Stimulated activated CD8-positive, alpha-beta memory T cell treated with anti-CD3 and anti-CD28 coated beads, Interleukin-4, amount 100 ng/mL, for 24 hours (primary cell): Measurements from ENCODE around the gene PDXK.

Source experiments
- DNase-seq: peaks from one replicate; pipeline ENCODE4 v3.0.0-alpha.2; 2020; ENCODE audit warnings: low read depth

The PDXK gene

DNA sequence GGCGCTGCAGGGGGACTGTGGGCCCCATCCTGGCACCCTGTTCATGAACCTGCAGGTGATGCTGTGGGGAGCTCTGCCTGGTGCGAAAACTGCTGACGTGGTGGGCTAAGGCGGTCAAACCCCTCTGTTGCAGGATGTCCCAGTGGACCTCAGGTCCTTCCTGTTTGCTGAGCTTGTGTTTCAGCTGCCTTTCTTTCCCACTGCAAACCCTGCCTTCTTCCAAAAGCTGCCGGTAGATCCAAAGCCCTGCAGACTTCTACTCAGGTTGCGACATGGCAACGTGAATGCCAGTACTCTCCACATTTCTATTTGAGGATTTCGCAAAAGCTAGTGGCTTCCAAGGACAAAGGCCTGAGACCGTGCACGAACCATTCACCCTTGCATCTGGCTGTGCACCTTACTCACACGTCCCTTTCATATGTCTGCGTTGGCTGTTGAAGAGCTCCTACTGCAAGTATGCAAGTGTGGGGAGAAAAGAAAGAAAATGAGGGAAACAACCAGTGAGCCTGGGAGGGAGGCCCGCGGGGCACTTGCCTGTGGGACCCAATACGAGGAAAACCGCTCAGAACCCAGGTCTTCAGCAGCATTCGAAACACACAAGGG, 64.3 kb downstream of the PDXK start:
- no peak for DNase-seq

DNA sequence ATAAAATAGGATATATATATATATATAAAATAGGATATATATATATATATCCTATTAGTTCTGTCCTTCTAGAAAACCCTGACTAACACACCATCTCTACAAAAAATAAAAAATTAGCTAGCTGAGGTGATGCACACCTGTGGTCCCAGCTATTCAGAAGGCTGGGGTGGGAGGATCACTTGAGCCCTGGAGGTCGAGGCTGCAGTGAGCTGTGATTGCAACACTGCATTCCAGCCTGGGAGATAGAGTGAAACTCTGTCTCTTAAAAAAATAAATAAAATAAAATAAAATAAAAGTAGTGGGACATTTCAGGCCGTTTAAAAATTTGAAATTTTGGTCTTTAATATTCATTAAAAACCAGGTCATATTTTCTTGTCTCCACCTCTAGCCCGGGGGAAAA, 66.2 kb downstream of the PDXK start:
- no peak for DNase-seq

DNA sequence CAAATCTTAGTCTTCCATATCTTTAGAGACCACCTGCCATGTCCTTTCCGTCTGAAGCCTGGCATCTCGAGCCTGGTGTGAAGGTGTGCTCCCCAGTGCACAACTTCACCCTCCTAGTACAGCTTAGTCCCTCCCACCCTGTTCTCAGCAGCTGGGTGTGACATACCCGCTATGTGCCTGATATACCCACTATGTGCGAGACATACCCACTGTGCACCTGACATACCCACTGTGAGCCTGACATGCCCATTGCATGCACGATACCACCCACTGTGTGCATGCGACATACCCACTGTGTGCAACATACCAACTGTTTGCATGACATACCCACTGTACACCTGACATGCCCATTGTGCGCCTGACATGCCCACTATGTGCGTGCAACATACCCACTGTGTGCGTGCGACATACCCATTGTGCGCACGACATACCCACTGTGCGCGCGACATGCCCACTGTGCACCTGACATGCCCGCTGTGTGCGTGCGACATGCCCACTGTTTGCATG, 67.4 kb downstream of the PDXK start:
- no peak for DNase-seq

DNA sequence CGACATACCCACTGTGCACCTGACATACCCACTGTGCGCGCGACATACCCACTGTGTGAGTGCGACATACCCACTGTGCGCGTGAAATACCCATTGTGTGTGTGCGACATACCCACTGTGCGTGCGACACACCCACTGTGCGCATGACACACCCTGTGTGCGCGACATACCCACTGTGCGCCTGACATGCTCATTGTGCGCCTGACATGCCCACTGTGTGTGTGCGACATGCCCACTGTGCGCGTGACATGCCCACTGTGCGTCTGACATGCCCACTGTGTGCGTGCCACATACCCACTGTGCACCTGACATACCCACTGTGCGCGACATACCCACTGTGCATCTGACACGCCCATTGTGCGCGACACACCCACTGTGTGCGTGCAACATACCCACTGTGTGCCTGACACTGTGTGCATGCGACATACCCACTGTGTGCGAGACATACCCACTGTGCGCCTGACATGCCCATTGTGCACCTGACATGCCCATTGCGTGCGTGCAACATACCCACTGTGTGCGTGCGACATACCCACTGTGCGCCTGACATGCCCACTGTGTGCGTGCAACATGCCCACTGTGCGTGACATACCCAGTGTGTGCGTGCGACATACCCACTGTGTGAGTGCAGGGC, 68.0 kb downstream of the PDXK start:
- DNase-seq, result no peak

DNA sequence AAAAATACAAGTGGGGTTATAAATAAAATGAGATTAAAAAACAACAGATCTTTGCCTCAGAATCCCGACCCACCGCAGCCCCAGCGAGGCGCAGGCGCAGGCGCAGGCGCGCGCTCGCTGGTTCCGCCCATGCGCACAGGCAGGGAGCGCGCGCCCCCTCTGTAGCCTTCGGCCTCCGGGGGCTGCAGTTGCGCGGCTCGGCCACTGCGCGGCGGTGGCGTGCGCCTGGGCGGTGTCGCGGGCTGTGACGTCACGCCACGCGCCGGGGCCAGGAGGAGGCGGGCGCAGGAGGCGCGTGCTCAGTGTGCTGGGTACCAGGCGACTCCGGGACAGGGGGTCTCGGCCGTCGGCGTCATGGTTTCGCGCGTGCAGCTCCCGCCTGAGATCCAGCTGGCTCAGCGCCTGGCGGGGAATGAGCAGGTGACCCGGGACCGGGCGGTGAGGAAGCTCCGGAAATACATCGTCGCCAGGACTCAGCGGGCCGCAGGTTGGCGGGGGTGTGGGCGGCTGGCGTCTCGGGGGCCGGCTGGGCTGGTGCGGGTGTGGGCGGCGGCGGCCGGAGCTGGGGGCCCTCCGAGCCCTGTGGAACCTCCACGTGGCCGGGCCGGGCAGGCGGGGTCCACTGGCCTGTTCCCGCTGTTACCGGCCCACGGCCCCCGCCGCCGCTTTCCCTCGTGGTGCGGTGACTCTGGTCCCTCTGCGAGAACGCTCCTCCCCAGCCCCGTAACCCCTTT, 70.5 kb downstream of the PDXK start, which contains the start of gene RRP1:
TSS of gene RRP1 (plus strand) at position 302 of the 734 bp plus-strand sequence. CDS start at position 355, 53 bp downstream.
- peak; percentile 89 for DNase-seq

DNA sequence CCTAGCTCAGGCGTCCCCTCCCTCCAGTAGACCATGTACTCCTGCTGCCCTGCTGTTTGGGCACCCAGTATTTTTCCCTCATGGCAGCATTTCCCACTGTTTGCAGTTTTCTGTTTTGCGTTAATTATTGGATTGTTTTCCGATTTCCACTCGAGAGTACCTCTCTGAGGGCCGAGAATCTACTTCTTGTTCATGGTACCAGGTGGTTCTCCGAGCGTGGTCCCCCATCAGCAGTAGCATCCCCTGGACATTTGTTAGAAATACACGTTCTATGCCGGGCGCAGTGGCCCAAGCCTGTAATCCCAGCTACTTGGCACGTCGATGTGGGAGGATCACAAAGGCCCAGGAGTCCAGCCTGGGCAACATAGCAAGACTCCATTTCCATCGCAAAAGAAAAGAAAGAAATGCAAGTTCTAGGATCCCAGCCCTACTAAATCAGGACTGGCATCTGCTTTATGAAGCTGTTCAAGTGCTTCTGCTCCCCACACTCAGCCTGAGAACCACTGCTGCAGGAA, 71.1 kb downstream of the PDXK start:
- DNase-seq, result no peak

DNA sequence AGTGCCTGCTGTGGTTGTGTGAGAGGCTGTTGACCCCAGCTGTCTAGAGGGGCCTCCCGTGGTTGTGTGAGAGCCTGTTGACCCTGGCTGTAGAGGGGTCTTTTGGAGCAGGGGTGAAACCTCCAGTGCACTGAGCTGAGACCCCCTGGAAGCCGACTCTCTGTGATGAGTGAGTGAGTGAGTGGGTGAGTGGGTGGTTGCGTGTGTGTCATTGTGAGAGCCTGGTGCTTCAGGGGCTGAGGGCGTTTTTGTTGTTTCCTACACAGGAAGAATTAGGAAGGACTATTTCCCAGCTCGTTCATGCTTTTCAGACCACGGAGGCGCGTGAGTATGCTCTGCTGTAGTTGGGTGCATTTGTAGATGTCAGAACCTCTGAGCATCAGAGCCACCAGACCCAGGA, 73.5 kb downstream of the PDXK start:
- DNase-seq, result no peak

DNA sequence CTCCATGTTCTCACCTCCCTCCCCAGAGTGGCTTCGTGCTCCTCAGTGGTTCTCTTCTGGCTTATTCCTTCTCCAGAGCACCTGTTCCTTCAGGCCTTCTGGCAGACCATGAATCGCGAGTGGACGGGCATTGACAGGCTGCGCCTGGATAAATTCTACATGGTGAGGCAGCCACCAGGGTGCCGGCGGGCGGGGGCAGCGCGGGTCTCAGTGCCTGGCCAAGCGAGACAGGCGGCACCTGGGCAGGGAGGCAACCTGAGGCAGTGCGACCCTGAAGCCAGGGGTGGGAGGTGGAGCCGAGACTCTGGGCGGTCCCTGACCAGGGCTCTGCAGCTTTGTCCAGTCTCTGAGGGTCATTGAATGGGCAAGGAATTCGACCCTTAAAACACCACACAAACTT, 74.3 kb downstream of the PDXK start:
- no peak for DNase-seq

DNA sequence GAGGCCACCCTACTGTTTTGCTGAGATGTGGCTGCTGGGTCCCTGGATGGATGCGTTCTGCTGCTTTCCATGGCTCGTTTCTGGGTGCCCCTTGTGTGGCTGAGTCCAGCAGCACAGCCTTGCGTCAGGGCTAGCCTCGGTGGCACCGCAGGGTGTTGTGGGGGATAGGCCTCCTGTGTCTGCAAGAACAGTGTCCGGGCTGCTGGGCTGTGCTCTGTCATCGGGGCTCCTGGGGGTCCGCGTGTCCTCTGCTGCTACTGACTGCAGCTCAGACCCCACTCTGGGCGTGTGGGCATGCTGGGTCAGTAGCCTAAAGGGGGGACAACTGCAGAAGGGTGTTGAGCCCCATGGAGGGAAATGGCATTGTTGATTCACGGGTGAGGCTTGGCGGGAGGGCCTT, 75.4 kb downstream of the PDXK start:
- DNase-seq, result no peak

DNA sequence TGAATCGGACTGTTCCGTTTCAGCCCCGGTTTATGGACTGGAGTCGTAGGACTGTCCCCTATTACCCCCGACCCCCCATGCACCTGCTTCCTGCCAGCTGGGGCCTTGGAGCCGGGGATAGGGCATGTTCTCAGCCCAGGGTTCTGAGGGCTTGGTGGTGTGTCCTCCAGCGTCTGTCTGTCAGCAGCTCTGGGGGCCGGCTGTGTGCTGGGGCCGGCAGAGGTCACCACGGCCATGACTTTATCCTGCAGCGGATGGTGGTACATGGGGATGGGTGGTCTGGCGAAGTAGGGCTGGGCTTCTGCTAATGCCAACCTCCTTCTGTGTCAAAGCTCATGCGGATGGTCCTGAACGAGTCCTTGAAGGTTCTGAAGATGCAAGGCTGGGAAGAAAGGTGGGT, 75.9 kb downstream of the PDXK start:
- no peak for DNase-seq

DNA sequence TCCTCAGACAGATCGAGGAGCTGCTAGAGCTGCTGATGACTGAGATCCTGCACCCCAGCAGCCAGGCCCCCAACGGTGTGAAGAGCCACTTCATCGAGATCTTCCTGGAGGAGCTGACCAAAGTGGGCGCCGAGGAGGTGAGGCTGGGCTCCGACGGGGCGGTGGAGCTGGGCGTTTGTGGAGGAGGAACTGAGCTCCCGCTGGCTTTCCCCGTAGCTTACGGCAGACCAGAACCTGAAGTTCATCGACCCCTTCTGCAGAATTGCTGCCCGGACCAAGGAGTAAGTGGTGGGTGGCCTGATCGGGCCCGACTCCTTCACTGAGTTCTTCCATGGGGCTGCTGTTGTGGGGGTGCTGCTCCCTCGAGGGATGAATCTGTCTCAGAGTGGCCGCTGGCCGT, 78.5 kb downstream of the PDXK start:
- no peak for DNase-seq

DNA sequence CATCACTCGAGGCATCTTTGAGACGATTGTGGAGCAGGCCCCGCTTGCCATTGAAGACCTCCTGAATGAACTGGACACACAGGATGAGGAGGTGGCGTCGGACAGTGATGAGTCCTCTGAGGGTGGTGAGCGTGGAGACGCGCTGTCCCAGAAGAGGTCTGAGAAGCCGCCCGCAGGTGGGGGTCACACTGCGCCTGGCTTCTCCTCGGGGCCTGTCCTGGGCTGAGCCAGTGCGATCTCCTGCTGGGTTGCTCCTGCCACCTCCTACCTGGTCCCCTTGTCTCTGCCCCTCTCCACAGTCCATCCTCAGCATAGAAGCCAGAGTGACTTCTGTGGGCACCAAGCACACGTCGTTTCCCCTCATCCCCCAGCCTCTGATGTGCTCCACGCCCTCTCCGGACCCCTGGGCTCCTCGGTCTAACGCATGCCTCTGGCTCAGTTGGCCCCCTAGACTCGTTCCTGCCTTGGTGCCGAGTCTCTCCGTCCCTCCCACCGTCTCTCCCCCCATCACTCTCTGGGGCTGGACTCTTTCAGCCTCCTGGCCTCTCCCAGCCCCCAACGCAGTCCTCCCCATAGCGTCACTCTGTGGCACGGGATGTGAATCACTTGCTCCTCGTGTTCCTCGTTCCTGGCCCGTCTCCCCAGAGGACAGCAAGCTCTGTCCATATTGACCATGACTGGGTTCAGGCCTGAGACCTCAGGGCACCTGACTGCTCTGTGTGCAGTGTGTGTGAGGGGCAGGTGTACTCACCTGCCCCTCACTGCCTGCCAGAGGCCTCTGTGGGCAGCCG, 79.2 kb downstream of the PDXK start:
- DNase-seq, result no peak

DNA sequence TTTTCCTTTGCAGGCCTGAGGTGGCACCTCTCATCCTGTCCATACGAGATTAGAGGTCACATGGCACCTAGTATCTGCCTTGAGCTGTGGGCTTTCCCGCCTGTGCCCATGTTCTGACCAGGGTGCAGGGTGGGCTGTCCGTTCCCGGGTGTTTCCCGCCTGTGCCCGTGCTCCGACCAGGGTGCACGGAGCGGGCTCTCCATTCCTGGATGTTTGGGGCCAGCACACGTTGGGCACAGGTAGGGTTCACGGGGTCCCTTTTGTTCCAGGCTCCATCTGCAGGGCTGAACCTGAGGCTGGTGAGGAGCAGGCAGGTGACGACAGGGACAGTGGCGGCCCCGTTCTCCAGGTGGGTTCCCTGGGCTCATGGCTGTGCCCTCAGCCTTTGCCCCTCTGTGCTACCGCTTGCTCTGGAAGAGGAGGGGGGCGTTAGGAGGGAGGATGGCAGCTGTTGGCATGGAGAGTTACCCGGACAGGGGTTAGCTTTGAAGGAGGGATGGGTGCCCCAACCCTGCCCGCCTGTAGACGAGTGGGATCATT, 80.4 kb downstream of the PDXK start:
- DNase-seq, result no peak

DNA sequence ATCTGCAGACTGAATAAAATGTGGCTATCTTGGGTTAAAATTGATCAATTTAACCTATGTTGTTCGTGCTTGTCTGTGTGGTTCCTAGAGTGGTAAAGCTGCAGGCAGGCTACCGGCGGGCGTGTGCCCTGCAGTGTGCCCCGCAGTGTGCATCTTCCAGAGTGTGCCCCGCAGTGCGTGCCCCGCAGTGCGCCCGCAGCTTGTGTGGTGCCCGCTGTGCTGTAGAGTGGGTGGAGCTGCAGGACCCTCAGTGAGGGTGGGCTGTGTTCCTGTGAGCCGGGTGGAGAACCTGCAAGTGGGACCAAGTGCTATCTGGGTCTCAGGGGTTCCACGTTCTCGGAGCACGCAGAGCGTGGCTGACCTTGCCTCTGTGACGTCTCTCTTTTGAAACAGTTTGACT, 81.2 kb downstream of the PDXK start:
- no peak for DNase-seq

DNA sequence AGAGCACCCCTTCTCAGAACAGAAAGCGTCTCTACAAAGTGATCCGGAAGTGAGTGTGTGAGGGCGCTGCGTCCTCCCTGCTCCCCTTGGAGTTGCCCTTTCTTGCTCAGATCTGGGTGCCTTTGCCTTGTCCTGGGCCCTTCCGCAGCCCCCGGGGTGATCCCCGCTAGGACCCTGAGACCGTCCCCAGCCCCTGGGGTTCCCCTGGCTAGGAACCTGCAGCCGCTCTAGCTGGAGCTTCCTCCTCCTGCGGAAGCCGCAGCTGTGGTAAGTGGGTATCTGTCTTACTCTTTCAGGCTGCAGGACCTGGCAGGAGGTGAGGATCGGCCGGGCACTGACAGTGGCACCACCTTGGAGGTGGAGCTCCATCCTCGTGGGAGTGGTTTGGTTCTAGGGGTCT, 81.6 kb downstream of the PDXK start:
- DNase-seq, result no peak

DNA sequence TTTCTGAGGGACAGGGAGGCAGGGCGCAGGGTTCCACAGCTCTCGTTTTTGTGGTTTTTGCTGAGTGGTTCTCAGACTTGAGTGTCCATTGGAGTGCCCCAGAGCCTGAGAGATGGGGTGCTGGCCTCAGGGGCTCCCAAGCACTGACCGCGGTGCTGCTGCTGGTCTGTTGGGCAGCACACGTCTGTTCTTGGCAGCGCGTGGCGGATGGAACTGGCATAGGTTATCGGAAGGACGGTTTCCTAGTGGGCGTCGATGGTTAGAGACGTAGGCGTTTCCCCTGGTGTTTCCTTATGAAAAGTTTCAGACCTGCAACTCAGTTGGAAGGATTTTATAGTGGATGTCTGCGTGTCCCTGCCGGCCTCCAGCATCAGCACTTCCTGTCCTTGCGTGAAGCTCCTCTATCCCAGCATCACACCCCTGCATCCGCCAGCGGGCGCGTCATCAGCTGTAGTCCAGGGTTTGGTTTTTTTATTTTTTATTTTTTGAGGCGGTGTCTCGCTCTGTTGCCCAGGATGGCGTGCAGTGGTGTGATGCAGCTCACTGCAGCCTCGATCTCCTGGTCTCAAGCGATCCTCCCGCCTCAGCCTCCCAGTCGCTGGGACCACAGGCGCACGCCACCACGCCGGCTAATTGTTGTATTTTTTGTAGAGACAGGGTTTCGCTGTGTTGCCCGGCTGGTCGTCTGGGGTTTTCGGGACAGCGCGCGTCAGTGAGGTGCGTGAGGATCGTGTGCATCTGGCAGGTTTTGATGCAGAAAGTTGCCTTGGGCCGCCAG, 82.3 kb downstream of the PDXK start:
- DNase-seq, result no peak

DNA sequence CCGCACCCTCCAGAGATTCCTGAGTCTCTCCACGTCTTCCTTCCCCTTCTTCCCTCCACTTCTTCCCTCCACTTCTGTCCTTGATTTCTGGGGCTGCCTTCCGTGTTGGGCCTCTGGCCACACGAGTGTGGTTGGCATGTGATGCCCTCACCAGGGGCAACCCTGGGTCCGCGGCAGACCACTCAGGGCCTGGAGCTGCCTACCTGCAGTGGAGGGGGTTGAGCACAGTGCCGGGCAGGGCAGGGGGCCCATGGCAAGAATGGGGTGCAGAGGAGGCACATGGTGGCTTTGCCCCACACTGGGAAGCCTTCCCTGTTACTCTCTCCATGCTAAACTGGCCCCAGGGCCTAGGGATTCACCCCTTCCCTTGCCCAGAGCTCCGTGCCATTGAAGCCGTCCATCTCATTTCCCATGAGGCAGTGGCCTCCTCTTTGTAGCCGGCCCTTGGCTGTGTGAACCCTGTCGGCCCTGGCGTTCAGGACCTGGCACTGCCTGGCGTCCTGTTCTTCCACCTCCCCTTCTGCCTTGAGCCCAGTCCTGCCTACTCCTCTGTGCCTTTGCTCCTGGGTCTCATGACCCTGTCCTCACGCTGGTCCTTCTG, 83.9 kb downstream of the PDXK start:
- no peak for DNase-seq

DNA sequence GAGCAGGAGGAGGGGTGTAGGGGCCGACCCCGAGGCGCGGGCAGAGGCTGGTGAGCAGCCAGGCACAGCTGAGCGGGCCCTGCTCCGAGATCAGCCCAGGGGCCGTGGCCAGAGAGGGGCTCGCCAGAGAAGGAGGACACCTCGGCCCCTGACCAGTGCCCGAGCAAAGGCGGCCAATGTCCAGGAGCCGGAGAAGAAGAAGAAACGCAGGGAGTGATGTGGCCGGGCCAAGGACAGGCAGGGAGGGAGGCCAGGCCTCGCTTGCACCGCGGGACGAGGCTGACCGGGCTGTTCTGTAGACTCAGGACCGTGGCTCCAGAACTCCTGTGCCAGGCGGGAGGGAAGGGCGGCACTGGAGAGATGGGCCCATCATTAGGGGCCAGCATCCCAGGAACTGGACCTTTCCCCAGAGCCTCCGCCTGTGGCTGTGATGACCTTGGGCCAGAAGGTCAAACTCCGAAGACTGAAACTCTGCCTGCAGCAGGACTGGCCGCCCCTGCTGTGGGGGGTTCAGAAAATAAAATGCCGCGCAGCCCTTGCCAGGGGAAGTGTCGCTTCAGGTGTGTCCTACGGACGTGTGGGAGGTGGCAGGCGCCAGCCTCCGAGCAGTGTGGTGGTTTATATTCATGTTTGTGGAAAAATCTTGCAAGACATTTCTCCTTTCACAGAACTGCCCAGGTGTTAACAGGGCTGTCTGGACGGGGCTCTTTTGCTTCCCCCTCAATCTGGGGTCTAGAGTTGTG, 84.8 kb downstream of the PDXK start:
- no peak for DNase-seq

DNA sequence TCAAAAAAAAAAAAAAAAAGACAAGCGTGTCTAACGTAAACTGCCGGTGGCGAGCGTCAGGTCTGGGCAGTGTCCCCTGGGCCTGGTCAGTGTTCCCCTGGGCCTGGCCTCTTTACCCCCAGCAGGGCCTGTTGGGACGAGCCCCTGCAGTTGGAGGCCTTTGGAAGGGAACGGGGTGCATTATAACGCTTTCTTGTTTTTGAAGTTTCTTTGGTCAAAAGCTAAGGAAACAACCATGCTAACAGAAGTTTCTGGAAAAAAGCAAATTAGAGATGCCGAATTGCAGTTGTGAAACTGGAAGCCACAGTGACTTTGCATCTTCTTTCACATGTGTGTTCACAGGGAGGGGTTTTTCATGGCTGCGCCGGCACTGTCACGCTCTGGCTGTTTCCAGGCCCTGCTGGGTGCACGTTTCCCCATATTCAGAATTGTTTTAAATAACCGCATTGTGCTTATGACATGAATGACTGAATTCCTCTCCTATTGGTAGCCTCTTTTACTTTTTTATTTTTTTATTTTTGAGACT, 86.4 kb downstream of the PDXK start:
- DNase-seq, result no peak
